K562 (cell line): ENCODE measurements around the gene CLEC3B. TPM values are rescaled to one million over a fixed set of nuclear protein-coding genes. Genes with fewer than 3 reads are reported as not detected.

Experiments used
- BHLHE40 ChIP-seq: IDR thresholded peaks from 2 replicates; pipeline ENCODE4 v1.6.1; 2011; ENCODE audit warnings: low read length, improper control_type of control experiment
- CBX2 ChIP-seq: fragments of 200-600 bp; sonication (generic); IDR thresholded peaks from one replicate; pipeline ENCODE4 v1.6.1; 2012; ENCODE audit warnings: mild to moderate bottlenecking, low read length, inconsistent platforms; ENCODE audit not compliant: insufficient read depth, poor library complexity, severe bottlenecking
- DIDO1 ChIP-seq: fragments of 450-650 bp; IDR thresholded peaks from 2 replicates; pipeline ENCODE4 v1.6.1; 2016; ENCODE audit warnings: low read depth, missing biosample characterization, missing genetic modification characterization
- EZH2 ChIP-seq: IDR thresholded peaks from 2 replicates; pipeline ENCODE4 v1.6.1; 2012; ENCODE audit warnings: low read depth, mild to moderate bottlenecking, inconsistent platforms, low read length, borderline replicate concordance
- HMBOX1 ChIP-seq: sonication (generic); IDR thresholded peaks from 2 replicates; pipeline ENCODE4 v1.6.1; 2016
- IRF2 ChIP-seq: sonication (generic); formaldehyde crosslinking; IDR thresholded peaks from 2 replicates; pipeline ENCODE4 v1.8.1; 2022; ENCODE audit warnings: mild to moderate bottlenecking, missing genetic modification reagents
- MBD2 ChIP-seq: sonication (generic); IDR thresholded peaks from 2 replicates; pipeline ENCODE4 v1.6.1; 2016; ENCODE audit warnings: low read depth, borderline replicate concordance
- MED1 ChIP-seq: sonication (generic); formaldehyde crosslinking; IDR thresholded peaks from 2 replicates; pipeline ENCODE4 v1.8.1; 2023; ENCODE audit warnings: missing genetic modification reagents, borderline replicate concordance
- MTA3 ChIP-seq: fragments of 450-650 bp; formaldehyde crosslinking; IDR thresholded peaks from 2 replicates; pipeline ENCODE4 v1.6.1; 2017; ENCODE audit warnings: mild to moderate bottlenecking, borderline replicate concordance
- MXI1 ChIP-seq: IDR thresholded peaks from 2 replicates; pipeline ENCODE4 v1.6.1; 2011; ENCODE audit warnings: low read depth, mild to moderate bottlenecking, improper control_type of control experiment, low read length
- NCOR1 ChIP-seq: fragments of 450-650 bp; IDR thresholded peaks from 2 replicates; pipeline ENCODE4 v1.6.1; 2016; ENCODE audit warnings: mild to moderate bottlenecking, moderate library complexity
- NFXL1 ChIP-seq: fragments of 450-650 bp; formaldehyde crosslinking; IDR thresholded peaks from 2 replicates; pipeline ENCODE4 v1.4.0; 2021; ENCODE audit warnings: mild to moderate bottlenecking
- PHF21A ChIP-seq: fragments of 450-650 bp; IDR thresholded peaks from 2 replicates; pipeline ENCODE4 v1.6.1; 2017; ENCODE audit warnings: low read depth, borderline replicate concordance
- POLR2AphosphoS2 ChIP-seq: IDR thresholded peaks from 2 replicates; pipeline ENCODE4 v1.6.1; 2012; ENCODE audit warnings: low read length, improper control_type of control experiment
- POLR3G ChIP-seq: IDR thresholded peaks from 2 replicates; pipeline ENCODE4 v1.6.1; 2011; ENCODE audit not compliant: insufficient read length, insufficient replicate concordance; ENCODE audit errors: extremely low read depth
- RAD51 ChIP-seq: fragments of 450-650 bp; IDR thresholded peaks from 2 replicates; pipeline ENCODE4 v1.7.1; 2016; ENCODE audit warnings: low read depth, mild to moderate bottlenecking, borderline replicate concordance
- SMAD3 ChIP-seq: fragments of 450-650 bp; formaldehyde crosslinking; conservative IDR thresholded peaks from 2 replicates; pipeline ENCODE4 v1.4.0; 2020; ENCODE audit warnings: mild to moderate bottlenecking
- XRCC5 ChIP-seq: fragments of 200-400 bp; formaldehyde crosslinking; IDR thresholded peaks from 2 replicates; pipeline ENCODE4 v1.6.1; 2017; ENCODE audit warnings: low read depth, mild to moderate bottlenecking, low read length
- ZFP1 ChIP-seq: fragments of 450-650 bp; formaldehyde crosslinking; IDR thresholded peaks from 2 replicates; pipeline ENCODE4 v1.4.0; 2020; ENCODE audit warnings: mild to moderate bottlenecking, mixed read lengths
- ZNF282 ChIP-seq: sonication (generic); formaldehyde crosslinking; IDR thresholded peaks from 2 replicates; pipeline ENCODE4 v1.8.1; 2023; ENCODE audit warnings: missing genetic modification reagents
- ZNF584 ChIP-seq: fragments of 200-800 bp; sonication (Bioruptor generic); IDR thresholded peaks from 2 replicates; pipeline ENCODE4 v1.6.1; 2016; ENCODE audit warnings: low read depth, mild to moderate bottlenecking, missing genetic modification characterization, missing compliant biosample characterization
- ZNF609 ChIP-seq: sonication (generic); formaldehyde crosslinking; IDR thresholded peaks from 2 replicates; pipeline ENCODE4 v1.8.1; 2023; ENCODE audit warnings: missing genetic modification reagents, mild to moderate bottlenecking, borderline replicate concordance
- ZNF695 ChIP-seq: fragments of 450-650 bp; formaldehyde crosslinking; IDR thresholded peaks from 2 replicates; pipeline ENCODE4 v1.4.0; 2020; ENCODE audit warnings: mild to moderate bottlenecking, moderate library complexity
- ZNF717 ChIP-seq: fragments of 250-450 bp; sonication (Bioruptor Pico); IDR thresholded peaks from 2 replicates; pipeline ENCODE4 v1.5.0; 2021
- polyA plus RNA-seq, 8 experiments: library from polyadenylated mRNA; depleted of rRNA in 4 of 8; stranded (reverse) in 5 of 8; unstranded in 3 of 8; fragments of >200 nt; fragmentation: Nextera tagmentation in 2 of 8; fragmentation: Illumina TruSeq in 1 of 8; extraction: Ambion mirVana in 2 of 8; extraction: Trizol in 1 of 8; gene quantifications; 2 replicates each; pipeline versions ENCODE4 v1.2.1 to v1.2.3, GENCODE V29; 2011 to 2014; ENCODE audit warnings: inconsistent platforms in 1 of 8, missing spikeins in 1 of 8
- total RNA-seq, 7 experiments: library from RNA; depleted of rRNA in 6 of 7; stranded (reverse); fragments of >200 nt in 6 of 7; fragmentation: Illumina TruSeq in 2 of 7; extraction: Trizol in 2 of 7; gene quantifications; 2 replicates each; pipeline versions ENCODE4 v1.2.1 to v1.2.3, GENCODE V29; 2011 to 2021; ENCODE audit warnings: low replicate concordance in 1 of 7

The CLEC3B gene
- total and polyA plus RNA-seq, 9 of the 15 experiments (the other 6 are each of a cell fraction or from before 2014, with no cell fraction given): not detected

- no peak for TF ChIP-seq EZH2
- TF ChIP-seq CBX2: no peak
- no peak for TF ChIP-seq ZNF609 (CRISPR knock-in tag)
- TF ChIP-seq BHLHE40: no peak
- TF ChIP-seq SMAD3 (CRISPR knock-in tag): 0 out of 2 replicates have a peak, but pooled peaks have one; percentile 50
- TF ChIP-seq POLR3G: no peak
- no peak for TF ChIP-seq POLR2AphosphoS2
- TF ChIP-seq ZNF717 (CRISPR knock-in tag): no peak
- TF ChIP-seq ZNF695 (CRISPR knock-in tag): no peak
- TF ChIP-seq HMBOX1: peak; percentile 87; the same call in 1 of the 2 replicates
- TF ChIP-seq NFXL1 (CRISPR knock-in tag): no peak
- TF ChIP-seq MTA3: no peak
- no peak for TF ChIP-seq ZNF282 (CRISPR knock-in tag)
- TF ChIP-seq IRF2 (CRISPR knock-in tag): no peak
- TF ChIP-seq MBD2: no peak
- no peak for TF ChIP-seq XRCC5
- no peak for TF ChIP-seq RAD51
- no peak for TF ChIP-seq PHF21A
- no peak for TF ChIP-seq MXI1
- no peak for TF ChIP-seq ZFP1 (CRISPR knock-in tag)
- peak; percentile 14; the same call in 1 of the 2 replicates for TF ChIP-seq ZNF584 (CRISPR knock-in tag)
- TF ChIP-seq DIDO1: no peak
- no peak for TF ChIP-seq NCOR1
- TF ChIP-seq MED1: no peak
These were observed 33.0 kb downstream of the CLEC3B start (continued) for GRCh38 chr3:45059132-45059531.
